Cortex of kidney (tissue), 1 donor: Measurements from ENCODE around the gene NOSIP.

Experiments
- DNase-seq: peaks from one replicate; lab custom pipeline; 2025; lab: John Stamatoyannopoulos, UW

The NOSIP gene

GRCh38 chr19:49594993-49595818 is 14.8 kb upstream of the NOSIP start:
- DNase-seq: no peak

GRCh38 chr19:49594157-49594992 is 14.0 kb upstream of the NOSIP start:
- no peak for DNase-seq

GRCh38 chr19:49593233-49594113 is 13.1 kb upstream of the NOSIP start:
- no peak for DNase-seq

- DNase-seq: no peak
Measured at GRCh38 chr19:49592486-49593232, 12.3 kb upstream of the NOSIP start.

GRCh38 chr19:49591731-49592485 is 11.6 kb upstream of the NOSIP start:
- DNase-seq: no peak

- no peak for DNase-seq
Measured at GRCh38 chr19:49590971-49591730, 10.8 kb upstream of the NOSIP start, which contains the start of gene PRR12. Gene PRR12 (plus strand): TSS chr19:49591182. CDS start chr19:49591655, 473 bp downstream.

- no peak for DNase-seq
Measured at GRCh38 chr19:49590071-49590970, 10.0 kb upstream of the NOSIP start.

GRCh38 chr19:49589502-49589905 is 9.1 kb upstream of the NOSIP start:
- no peak for DNase-seq

GRCh38 chr19:49588365-49589122 is 8.2 kb upstream of the NOSIP start:
- DNase-seq: no peak

- DNase-seq: no peak
Measured at GRCh38 chr19:49587227-49587626, 6.9 kb upstream of the NOSIP start.

GRCh38 chr19:49585023-49585422 is 4.7 kb upstream of the NOSIP start:
- DNase-seq: no peak

GRCh38 chr19:49583239-49583638 is 2.9 kb upstream of the NOSIP start:
- no peak for DNase-seq

GRCh38 chr19:49581007-49581508 is 702 bp upstream of the NOSIP start, which contains the start of gene PRRG2:
Gene PRRG2 (plus strand): TSS chr19:49581316. CDS start chr19:49583220, 1,904 bp downstream.
- no peak for DNase-seq

GRCh38 chr19:49579947-49580263 is 451 bp downstream of the NOSIP start:
- no peak for DNase-seq

- DNase-seq: no peak
Measured at GRCh38 chr19:49579193-49579592, 1.2 kb downstream of the NOSIP start.

- no peak for DNase-seq
Measured at GRCh38 chr19:49574206-49574755, 6.1 kb downstream of the NOSIP start.

GRCh38 chr19:49573425-49573824 is 6.9 kb downstream of the NOSIP start:
- DNase-seq: no peak
